Measurements from ENCODE around the gene CASTOR2. TPM values are rescaled to one million over a fixed set of nuclear protein-coding genes. Genes with fewer than 3 reads are reported as not detected.

CASTOR2 gene
- total RNA-seq, 1 donor from 2014 or later: 5.7 TPM

Other genes with a start within 250 kb of the CASTOR2 start
- gene NCF1, start 190.7 kb upstream of the CASTOR2 start, total RNA-seq: 0.52 and 0.90 TPM in 2 replicates
- 7.2 and 10.0 TPM in 2 replicates for gene GTF2IRD2, start 113.1 kb upstream of the CASTOR2 start, total RNA-seq
- 70.3 and 74.0 TPM in 2 replicates for gene RCC1L, start 109.1 kb downstream of the CASTOR2 start, total RNA-seq
- gene GTF2IRD2B, start 127.9 kb downstream of the CASTOR2 start, total RNA-seq: 7.4 and 11.0 TPM in 2 replicates